Nephron progenitor cell (in vitro differentiated cells): ENCODE results near the gene CTNNBIP1.

ENCODE experiments used
- DNase-seq: peaks from one replicate; pipeline ENCODE4 v3.0.0; 2021
- H3K27ac Mint-ChIP-seq: 2 replicates; pipeline ENCODE4 v1.8.0; 2021; ENCODE audit warnings: mild to moderate bottlenecking, moderate library complexity, mixed read lengths
- H3K27me3 Mint-ChIP-seq: 2 replicates; pipeline ENCODE4 v1.8.0; 2021; ENCODE audit warnings: mild to moderate bottlenecking, low read depth, mixed read lengths; ENCODE audit not compliant: poor library complexity
- H3K36me3 Mint-ChIP-seq: 2 replicates; pipeline ENCODE4 v1.8.0; 2021; ENCODE audit warnings: low read depth, mixed read lengths
- H3K4me1 Mint-ChIP-seq: 2 replicates; pipeline ENCODE4 v1.8.0; 2021; ENCODE audit warnings: mixed read lengths
- H3K4me3 Mint-ChIP-seq: 2 replicates; pipeline ENCODE4 v1.8.0; 2021; ENCODE audit warnings: mild to moderate bottlenecking, moderate library complexity, mixed read lengths
- H3K9me3 Mint-ChIP-seq: 2 replicates; pipeline ENCODE4 v1.8.0; 2021; ENCODE audit warnings: mild to moderate bottlenecking, moderate library complexity, mixed read lengths
- CTCF ChIP-seq: fragments of 200-600 bp; sonication (generic); IDR thresholded peaks from 2 replicates; pipeline ENCODE4 v1.5.0; 2021; ENCODE audit warnings: antibody characterized with exemption

The CTNNBIP1 gene

GRCh38 chr1:9869831-9870251 lies 40.2 kb downstream of the CTNNBIP1 start:
- Mint-ChIP-seq H3K4me1 (peaks cover 14% of the 10 kb centered on the region), H3K4me3 (no peak overlapping the region), H3K27ac (peak overlapping the region; percentile 72), H3K9me3 (no peaks in the 10 kb centered on the region), H3K36me3 (no peaks in the 10 kb centered on the region), H3K27me3 (peaks cover 7% of the 10 kb centered on the region)
- TF ChIP-seq CTCF, result no peak
- DNase-seq, result no peak

- Mint-ChIP-seq H3K27me3 (peaks cover 4% of the 10 kb centered on the region), H3K27ac (no peak overlapping the region), H3K36me3 (peaks cover 5% of the 10 kb centered on the region), H3K4me1 (peaks cover 15% of the 10 kb centered on the region), H3K4me3 (no peak overlapping the region), H3K9me3 (no peaks in the 10 kb centered on the region)
- TF ChIP-seq CTCF, result no peak
- DNase-seq, result no peak
Observed at GRCh38 chr1:9868244-9868590, 41.9 kb downstream of the CTNNBIP1 start.

GRCh38 chr1:9867408-9868243 lies 42.4 kb downstream of the CTNNBIP1 start:
- peaks cover 21% of the 10 kb centered on the region for H3K4me1 Mint-ChIP-seq
- H3K36me3 Mint-ChIP-seq, result peaks cover 5% of the 10 kb centered on the region
- peak; percentile 89 for DNase-seq
- H3K27me3 Mint-ChIP-seq, result peaks cover 4% of the 10 kb centered on the region
- no peaks in the 10 kb centered on the region for H3K9me3 Mint-ChIP-seq
- H3K27ac Mint-ChIP-seq, result no peak overlapping the region
- TF ChIP-seq CTCF, result peak; percentile 98
- H3K4me3 Mint-ChIP-seq, result no peak overlapping the region

GRCh38 chr1:9866836-9867235 lies 43.2 kb downstream of the CTNNBIP1 start:
- Mint-ChIP-seq H3K27ac (peak overlapping the region; percentile 69), H3K27me3 (peaks cover 4% of the 10 kb centered on the region), H3K4me1 (peaks cover 23% of the 10 kb centered on the region), H3K9me3 (no peaks in the 10 kb centered on the region), H3K4me3 (no peak overlapping the region), H3K36me3 (peaks cover 5% of the 10 kb centered on the region)
- no peak for DNase-seq
- TF ChIP-seq CTCF, result no peak

GRCh38 chr1:9865724-9866123 lies 44.3 kb downstream of the CTNNBIP1 start:
- Mint-ChIP-seq H3K4me1 (peaks cover 21% of the 10 kb centered on the region), H3K36me3 (peaks cover 5% of the 10 kb centered on the region), H3K27me3 (peaks cover 4% of the 10 kb centered on the region), H3K4me3 (no peak overlapping the region), H3K9me3 (no peaks in the 10 kb centered on the region), H3K27ac (peak overlapping the region; percentile 66)
- no peak for TF ChIP-seq CTCF
- DNase-seq, result no peak

GRCh38 chr1:9863371-9863770 lies 46.7 kb downstream of the CTNNBIP1 start:
- no peak for DNase-seq
- H3K4me3 Mint-ChIP-seq, result no peak overlapping the region
- peaks cover 4% of the 10 kb centered on the region for H3K27me3 Mint-ChIP-seq
- TF ChIP-seq CTCF, result no peak
- H3K9me3 Mint-ChIP-seq, result no peaks in the 10 kb centered on the region
- H3K27ac Mint-ChIP-seq, result no peak overlapping the region
- H3K36me3 Mint-ChIP-seq, result peaks cover 9% of the 10 kb centered on the region
- peaks cover 21% of the 10 kb centered on the region for H3K4me1 Mint-ChIP-seq
